OCI-LY7 (cell line): ENCODE data around the gene AAGAB.

ENCODE experiments used
- CTCF ChIP-seq: fragments of 200-600 bp; sonication (generic); conservative IDR thresholded peaks from 2 replicates; pipeline ENCODE4 v1.5.1; 2014; ENCODE audit warnings: mild to moderate bottlenecking, antibody characterized with exemption, low read length, moderate library complexity, mixed read lengths
- EZH2phosphoT487 ChIP-seq: fragments of 200-600 bp; sonication (generic); IDR thresholded peaks from 2 replicates; pipeline ENCODE4 v1.6.1; 2018; ENCODE audit warnings: low read depth, borderline replicate concordance, mild to moderate bottlenecking, mixed run types, antibody characterized with exemption, low read length, moderate library complexity, mixed read lengths

GRCh38 chr15:67175643-67176071, 78.8 kb downstream of the AAGAB start:
- TF ChIP-seq CTCF (no peak), EZH2phosphoT487 (no peak)
